B cell (primary cell): Measurements from ENCODE around the gene RAD51B. TPM values are rescaled to one million over a fixed set of nuclear protein-coding genes. Genes with fewer than 3 reads are reported as not detected.

Experiments used
- ATAC-seq: fragments of 200-7000 bp; cut with Tn5 transposase; one replicate; pipeline ENCODE4 v1.10.0; 2021; ENCODE audit warnings: low read depth, mild to moderate bottlenecking, moderate number of reproducible peaks, moderate library complexity
- CTCF ChIA-PET: fragments of 350-600 bp; sonication (Branson Sonifier 250); formaldehyde crosslinking; loops from one replicate; lab custom pipeline; 2021; ENCODE audit warnings: antibody characterized with exemption, inconsistent platforms; lab: Charles Lee
- POLR2A ChIA-PET: fragments of 350-600 bp; sonication (Branson Sonifier 250); formaldehyde crosslinking; loops from one replicate; lab custom pipeline; 2021; ENCODE audit warnings: antibody characterized with exemption; lab: Charles Lee
- DNase-seq: peaks from one replicate; pipeline ENCODE4 v3.0.0; 2013
- H2AFZ ChIP-seq: 2 replicates; pipeline ENCODE4 v1.6.1; 2012; ENCODE audit warnings: mild to moderate bottlenecking, low read depth, low read length; ENCODE audit not compliant: insufficient read depth, poor library complexity, severe bottlenecking
- H3K27ac ChIP-seq, 2 donors: 1 replicate in 1 of 2; 2 replicates in 1 of 2; pipeline ENCODE4 v1.5.1; 2012 to 2013; ENCODE audit warnings: low read length in 2 of 2, mild to moderate bottlenecking in 2 of 2, moderate library complexity in 1 of 2
- H3K27me3 ChIP-seq, 4 experiments: fragments of 200-600 bp in 1 of 4; sonication (generic) in 1 of 4; replicated peaks in 1 of 4; 1 replicate in 2 of 4; 2 replicates in 2 of 4; pipeline versions ENCODE4 v1.6.1 to v1.7.0; 2013 to 2016; ENCODE audit warnings: low read length in 3 of 4, mild to moderate bottlenecking in 2 of 4, mixed read lengths in 1 of 4, moderate library complexity in 1 of 4; ENCODE audit not compliant: insufficient read depth in 4 of 4, control insufficient read depth in 3 of 4; ENCODE audit errors: control extremely low read depth in 1 of 4
- H3K36me3 ChIP-seq, 2 experiments: replicated peaks in 1 of 2; 1 replicate in 1 of 2; 2 replicates in 1 of 2; pipeline versions ENCODE4 v1.6.1 to v1.7.1; 2013; ENCODE audit warnings: low read length in 1 of 2; ENCODE audit not compliant: insufficient read depth in 2 of 2, control insufficient read depth in 1 of 2; ENCODE audit errors: control extremely low read depth in 1 of 2, extremely low read depth in 1 of 2
- H3K4me1 ChIP-seq, 2 donors: fragments of 200-600 bp in 1 of 2; sonication (generic) in 1 of 2; 1 replicate in 1 of 2; 2 replicates in 1 of 2; pipeline versions ENCODE4 v1.5.1 to v1.6.1; 2013 to 2017; ENCODE audit warnings: low read length in 2 of 2; ENCODE audit not compliant: control insufficient read depth in 2 of 2, insufficient read depth in 2 of 2
- H3K4me2 ChIP-seq: replicated peaks from 2 replicates; pipeline ENCODE3; 2012; ENCODE audit warnings: mild to moderate bottlenecking, low read depth, low read length; ENCODE audit not compliant: poor library complexity, severe bottlenecking
- H3K4me3 ChIP-seq, 5 experiments: fragments of 200-600 bp in 1 of 5; sonication (generic) in 1 of 5; 1 replicate in 3 of 5; 2 replicates in 2 of 5; pipeline versions ENCODE4 v1.5.1 to v1.7.0; 2011 to 2016; ENCODE audit warnings: low read length in 4 of 5, mild to moderate bottlenecking in 4 of 5, low read depth in 2 of 5, control low read depth in 1 of 5, moderate library complexity in 1 of 5; ENCODE audit not compliant: insufficient read depth in 1 of 5; ENCODE audit errors: control extremely low read depth in 1 of 5, extremely low read depth in 1 of 5
- H3K79me2 ChIP-seq: fragments of 200-600 bp; sonication (generic); one replicate; pipeline ENCODE4 v1.6.0; 2016; ENCODE audit warnings: low read length; ENCODE audit not compliant: control insufficient read depth, insufficient read depth
- H3K9ac ChIP-seq: fragments of 200-600 bp; sonication (generic); 2 replicates; pipeline ENCODE4 v1.6.1; 2017; ENCODE audit warnings: mild to moderate bottlenecking, low read length, moderate library complexity
- H3K9me3 ChIP-seq, 3 donors: one replicate each; pipeline versions ENCODE4 v1.6.1 to v1.7.1; 2013; ENCODE audit warnings: low read length in 2 of 3; ENCODE audit not compliant: control insufficient read depth in 2 of 3, insufficient read depth in 1 of 3; ENCODE audit errors: control extremely low read depth in 1 of 3
- H4K20me1 ChIP-seq: 2 replicates; pipeline ENCODE4 v1.6.0; 2012; ENCODE audit warnings: mild to moderate bottlenecking, low read length; ENCODE audit not compliant: insufficient read depth, control insufficient read depth, poor library complexity, severe bottlenecking
- H3K27ac Mint-ChIP-seq: one replicate; pipeline ENCODE4 v1.8.0; 2021; ENCODE audit warnings: mixed read lengths
- H3K27me3 Mint-ChIP-seq: one replicate; pipeline ENCODE4 v1.8.0; 2021; ENCODE audit warnings: mixed read lengths
- H3K4me1 Mint-ChIP-seq: one replicate; pipeline ENCODE4 v1.8.0; 2021; ENCODE audit warnings: mixed read lengths
- H3K4me3 Mint-ChIP-seq: one replicate; pipeline ENCODE4 v1.8.0; 2021; ENCODE audit warnings: mixed read lengths
- H3K9me3 Mint-ChIP-seq: one replicate; pipeline ENCODE4 v1.8.0; 2022; ENCODE audit warnings: mixed read lengths; ENCODE audit not compliant: insufficient read depth
- EZH2 ChIP-seq: IDR thresholded peaks from 2 replicates; pipeline ENCODE4 v1.6.1; 2012; ENCODE audit warnings: borderline replicate concordance, low read depth, mild to moderate bottlenecking, moderate library complexity, low read length; ENCODE audit not compliant: insufficient read depth, poor library complexity, severe bottlenecking
- WGBS: methylation state at CpG from one replicate; pipeline ENCODE4 v1.1.5; 2013; ENCODE audit warnings: missing lambda C conversion rate; ENCODE audit not compliant: insufficient coverage; 5-methylcytosine and 5-hydroxymethylcytosine counted together
- intact Hi-C: fragments of 100-400 bp; cut with micrococcal nuclease; formaldehyde crosslinking; loops from one replicate; pipeline ENCODE4 v1.10.0; 2022
- polyA plus RNA-seq: library from polyadenylated mRNA; depleted of rRNA; stranded (reverse); fragments of >200 nt; gene quantifications from 2 replicates; pipeline ENCODE4 v1.2.3, GENCODE V29; 2012
- total RNA-seq, 2 donors: library from RNA; stranded (reverse); fragments of 120-200 nt in 1 of 2; gene quantifications; 1 replicate in 1 of 2; 2 replicates in 1 of 2; pipeline versions ENCODE4 v1.2.3 to v1.2.4, GENCODE V29; 2013 to 2022
- TF ChIP-seq, protein P1 (sequence below): fragments of 200-600 bp; IDR thresholded peaks from one replicate; pipeline ENCODE4 v1.8.0; 2022; ENCODE audit warnings: antibody characterized with exemption, mild to moderate bottlenecking

The RAD51B gene
- total and polyA plus RNA-seq, 2 donors (not counting 1 experiment from before 2014, with no cell fraction given): 6.5 to 60.6 TPM

- Histone ChIP-seq H3K4me2 (no peak overlapping the region), H3K79me2 (no peaks in the 10 kb centered on the region), H3K9ac (no peak overlapping the region), H2AFZ (no peak overlapping the region), H3K27me3 (no peaks in the 10 kb centered on the region), H3K9me3 (no peaks in the 10 kb centered on the region), H3K36me3 (no peaks in the 10 kb centered on the region), H3K27ac (no peak overlapping the region), H3K4me3 (no peak overlapping the region), H3K4me1 (no peaks in the 10 kb centered on the region), H4K20me1 (no peaks in the 10 kb centered on the region)
- no peaks in the 10 kb centered on the region for H3K9me3 Mint-ChIP-seq
- POLR2A ChIA-PET: no interaction called here
- CTCF ChIA-PET: no interaction called here
- intact Hi-C loops: no loop called here
- TF ChIP-seq, protein P1, sequence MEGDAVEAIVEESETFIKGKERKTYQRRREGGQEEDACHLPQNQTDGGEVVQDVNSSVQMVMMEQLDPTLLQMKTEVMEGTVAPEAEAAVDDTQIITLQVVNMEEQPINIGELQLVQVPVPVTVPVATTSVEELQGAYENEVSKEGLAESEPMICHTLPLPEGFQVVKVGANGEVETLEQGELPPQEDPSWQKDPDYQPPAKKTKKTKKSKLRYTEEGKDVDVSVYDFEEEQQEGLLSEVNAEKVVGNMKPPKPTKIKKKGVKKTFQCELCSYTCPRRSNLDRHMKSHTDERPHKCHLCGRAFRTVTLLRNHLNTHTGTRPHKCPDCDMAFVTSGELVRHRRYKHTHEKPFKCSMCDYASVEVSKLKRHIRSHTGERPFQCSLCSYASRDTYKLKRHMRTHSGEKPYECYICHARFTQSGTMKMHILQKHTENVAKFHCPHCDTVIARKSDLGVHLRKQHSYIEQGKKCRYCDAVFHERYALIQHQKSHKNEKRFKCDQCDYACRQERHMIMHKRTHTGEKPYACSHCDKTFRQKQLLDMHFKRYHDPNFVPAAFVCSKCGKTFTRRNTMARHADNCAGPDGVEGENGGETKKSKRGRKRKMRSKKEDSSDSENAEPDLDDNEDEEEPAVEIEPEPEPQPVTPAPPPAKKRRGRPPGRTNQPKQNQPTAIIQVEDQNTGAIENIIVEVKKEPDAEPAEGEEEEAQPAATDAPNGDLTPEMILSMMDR: no peak
- no peak for TF ChIP-seq EZH2
- DNase-seq: no peak
- WGBS: no CpG with 5 or more reads among the region's 3 CpGs
- no peak for ATAC-seq
- H3K27ac Mint-ChIP-seq: no peak overlapping the region
- H3K4me1 Mint-ChIP-seq: no peaks in the 10 kb centered on the region
- no peaks in the 10 kb centered on the region for H3K27me3 Mint-ChIP-seq
- H3K4me3 Mint-ChIP-seq: no peak overlapping the region
Observed at GRCh38 chr14:68140806-68141205, 321.2 kb downstream of the RAD51B start.

- DNase-seq (no peak), ATAC-seq (no peak)
- ChIA-PET CTCF (no interaction called here), POLR2A (no interaction called here)
- no peak overlapping the region for H2AFZ ChIP-seq
- Mint-ChIP-seq H3K4me1 (no peaks in the 10 kb centered on the region), H3K4me3 (no peak overlapping the region), H3K27me3 (no peaks in the 10 kb centered on the region), H3K9me3 (no peaks in the 10 kb centered on the region), H3K27ac (no peak overlapping the region)
- H3K27me3 ChIP-seq: no peaks in the 10 kb centered on the region
- intact Hi-C loops: no loop called here
- H3K4me1 ChIP-seq: no peaks in the 10 kb centered on the region
- no peak overlapping the region for H3K9ac ChIP-seq
- TF ChIP-seq, protein P1: no peak
- no peak for TF ChIP-seq EZH2
- no peaks in the 10 kb centered on the region for H3K36me3 ChIP-seq
- H4K20me1 ChIP-seq: no peaks in the 10 kb centered on the region
- H3K4me3 ChIP-seq: no peak overlapping the region
- H3K9me3 ChIP-seq: no peaks in the 10 kb centered on the region
- WGBS: no CpG with 5 or more reads among the region's 5 CpGs
- H3K27ac ChIP-seq: no peak overlapping the region
- no peak overlapping the region for H3K4me2 ChIP-seq
- H3K79me2 ChIP-seq: no peaks in the 10 kb centered on the region
Observed at GRCh38 chr14:68141281-68142088, 321.9 kb downstream of the RAD51B start.
